Right atrium auricular region (tissue), 2 donors: ENCODE results near the gene SLC12A8. TPM values are rescaled to one million over a fixed set of nuclear protein-coding genes. Genes with fewer than 3 reads are reported as not detected.

Experiments used
- DNase-seq: peaks from one replicate; pipeline ENCODE4 v3.0.0-alpha.2; 2019; ENCODE audit warnings: low spot score
- H3K27ac ChIP-seq, 2 donors: fragments of 200-600 bp; sonication (generic); 1 replicate in 1 of 2; 2 replicates in 1 of 2; pipeline ENCODE4 v1.5.1; 2016 to 2019
- H3K27me3 ChIP-seq, 2 donors: fragments of 200-600 bp; sonication (generic); one replicate each; pipeline versions ENCODE4 v1.5.1 to v1.6.0; 2017 to 2019
- H3K36me3 ChIP-seq: fragments of 200-600 bp; sonication (generic); one replicate; pipeline ENCODE4 v1.5.1; 2016
- H3K4me1 ChIP-seq, 2 donors: fragments of 200-600 bp; sonication (generic); one replicate each; pipeline versions ENCODE4 v1.5.1 to v1.6.0; 2017 to 2019
- H3K4me3 ChIP-seq, 2 donors: fragments of 200-600 bp; sonication (generic); 1 replicate in 1 of 2; 2 replicates in 1 of 2; pipeline ENCODE4 v1.5.1; 2017 to 2019; ENCODE audit warnings: mild to moderate bottlenecking in 1 of 2, moderate library complexity in 1 of 2
- H3K9me3 ChIP-seq, 2 donors: fragments of 200-600 bp; sonication (generic); one replicate each; pipeline ENCODE4 v1.5.1; 2019
- CTCF ChIP-seq, 2 donors: fragments of 200-600 bp; sonication (generic); IDR thresholded peaks; one replicate each; pipeline ENCODE4 v1.5.1; 2019; ENCODE audit warnings: antibody characterized with exemption in 2 of 2
- total RNA-seq, 2 donors: library from RNA; depleted of rRNA; stranded (reverse); fragments of >200 nt; gene quantifications; one replicate each; pipeline ENCODE4 v1.1.0, GENCODE V29; 2016

The SLC12A8 gene
- total RNA-seq, 2 donors from 2014 or later = 1.1 to 1.9 TPM

GRCh38 chr3:125229168-125229567 lies 16.6 kb upstream of the SLC12A8 start:
- no peak for TF ChIP-seq CTCF (IDR thresholded peaks at IDR 0.05)
- no peak overlapping the region for H3K27ac ChIP-seq
- H3K36me3 ChIP-seq = peaks cover 18% of the 10 kb centered on the region
- H3K27me3 ChIP-seq = no peaks in the 10 kb centered on the region
- no peak for DNase-seq
- H3K4me1 ChIP-seq = no peaks in the 10 kb centered on the region
- no peaks in the 10 kb centered on the region for H3K9me3 ChIP-seq
- H3K4me3 ChIP-seq = no peak overlapping the region

- Histone ChIP-seq H3K9me3 (no peaks in the 10 kb centered on the region), H3K36me3 (no peaks in the 10 kb centered on the region), H3K27me3 (no peaks in the 10 kb centered on the region), H3K4me3 (no peak overlapping the region), H3K4me1 (no peaks in the 10 kb centered on the region), H3K27ac (no peak overlapping the region)
- no peak for DNase-seq
- no peak for TF ChIP-seq CTCF (IDR thresholded peaks at IDR 0.05)
These were observed 9.3 kb upstream of the SLC12A8 start for GRCh38 chr3:125221831-125222230.

- Histone ChIP-seq H3K36me3 (no peaks in the 10 kb centered on the region), H3K9me3 (no peaks in the 10 kb centered on the region), H3K4me3 (no peak overlapping the region), H3K27me3 (no peaks in the 10 kb centered on the region), H3K4me1 (no peaks in the 10 kb centered on the region), H3K27ac (no peak overlapping the region)
- TF ChIP-seq CTCF (IDR thresholded peaks at IDR 0.05) = no peak
- DNase-seq = no peak
These were observed 8.3 kb upstream of the SLC12A8 start for GRCh38 chr3:125220727-125221429.

GRCh38 chr3:125220183-125220582 lies 7.6 kb upstream of the SLC12A8 start:
- Histone ChIP-seq H3K4me3 (no peak overlapping the region), H3K9me3 (no peaks in the 10 kb centered on the region), H3K4me1 (no peaks in the 10 kb centered on the region), H3K36me3 (no peaks in the 10 kb centered on the region), H3K27me3 (no peaks in the 10 kb centered on the region), H3K27ac (no peak overlapping the region)
- no peak for DNase-seq
- no peak for TF ChIP-seq CTCF (IDR thresholded peaks at IDR 0.05)

GRCh38 chr3:125219261-125219701 lies 6.7 kb upstream of the SLC12A8 start:
- no peak for TF ChIP-seq CTCF (IDR thresholded peaks at IDR 0.05)
- Histone ChIP-seq H3K9me3 (no peaks in the 10 kb centered on the region), H3K27me3 (no peaks in the 10 kb centered on the region), H3K36me3 (no peaks in the 10 kb centered on the region), H3K27ac (no peak overlapping the region), H3K4me1 (no peaks in the 10 kb centered on the region), H3K4me3 (no peak overlapping the region)
- no peak for DNase-seq

- Histone ChIP-seq H3K4me1 (peaks cover 0 to 16% of the 10 kb centered on the region in 2 donors), H3K27me3 (peaks cover 5 to 7% of the 10 kb centered on the region in 2 donors)
- no peak for TF ChIP-seq CTCF (IDR thresholded peaks at IDR 0.05)
These were observed 2.2 kb upstream of the SLC12A8 start for GRCh38 chr3:125214738-125215137.

More at GRCh38 chr3:125214738-125215137, 2.2 kb upstream of the SLC12A8 start:
- Histone ChIP-seq H3K27ac (no peak overlapping the region), H3K36me3 (no peaks in the 10 kb centered on the region), H3K9me3 (no peaks in the 10 kb centered on the region), H3K4me3 (no peak overlapping the region)
- DNase-seq = no peak
